H1 (cell line): ENCODE data around the gene CYP2F1. TPM values are rescaled to one million over a fixed set of nuclear protein-coding genes. Genes with fewer than 3 reads are reported as not detected.
"Not testable (repeated sequence)": the region's sequence is repeated elsewhere in the genome, so short reads cannot be mapped to it uniquely, and the experiment has no call there.

ENCODE experiments used
- CTCF ChIA-PET: fragments of 300-600 bp; sonication (Branson Sonifier 250); formaldehyde crosslinking; loops from one replicate; lab custom pipeline; 2021; ENCODE audit not compliant: partially characterized antibody; lab: Charles Lee
- POLR2A ChIA-PET: fragments of 300-600 bp; sonication (Branson Sonifier 250); formaldehyde crosslinking; loops from one replicate; lab custom pipeline; 2021; ENCODE audit warnings: inconsistent platforms; ENCODE audit not compliant: partially characterized antibody; lab: Charles Lee
- DNase-seq, 2 experiments: peaks; one replicate each; pipeline versions ENCODE4 v3.0.0 to v3.0.0-alpha.2; 2010 to 2022; ENCODE audit warnings: low spot score in 2 of 2, low read depth in 1 of 2, mixed read lengths in 1 of 2
- FAIRE-seq: peaks from 2 replicates; lab custom pipeline; 2011; peaks lifted over from hg19 to GRCh38; lab: Jason Lieb, UNC
- H2AFZ ChIP-seq: 2 replicates; pipeline ENCODE4 v1.8.1; 2012; ENCODE audit warnings: low read length, inconsistent platforms
- H2AK5ac ChIP-seq: 2 replicates; pipeline ENCODE4 v1.6.1; 2013; ENCODE audit warnings: low read depth, low read length
- H2BK120ac ChIP-seq: replicated peaks from 2 replicates; pipeline ENCODE3; 2013; ENCODE audit warnings: low read depth, low read length, inconsistent platforms
- H2BK12ac ChIP-seq: 2 replicates; pipeline ENCODE4 v1.6.1; 2013; ENCODE audit warnings: low read depth, low read length
- H2BK15ac ChIP-seq: 2 replicates; pipeline ENCODE4 v1.6.1; 2013; ENCODE audit warnings: low read length
- H2BK20ac ChIP-seq: 2 replicates; pipeline ENCODE4 v1.6.1; 2013; ENCODE audit warnings: low read length
- H2BK5ac ChIP-seq: 2 replicates; pipeline ENCODE4 v1.6.1; 2013; ENCODE audit warnings: low read depth, low read length
- H3K14ac ChIP-seq: 2 replicates; pipeline ENCODE4 v1.6.1; 2013; ENCODE audit warnings: inconsistent platforms; ENCODE audit not compliant: insufficient read length
- H3K18ac ChIP-seq: 2 replicates; pipeline ENCODE4 v1.6.1; 2013; ENCODE audit warnings: low read length; ENCODE audit errors: extremely low read depth
- H3K23ac ChIP-seq: 2 replicates; pipeline ENCODE4 v1.6.1; 2013; ENCODE audit warnings: inconsistent platforms; ENCODE audit not compliant: insufficient read length
- H3K23me2 ChIP-seq: 2 replicates; pipeline ENCODE4 v1.6.1; 2013; ENCODE audit warnings: low read depth, low read length
- H3K27ac ChIP-seq: 2 replicates; pipeline ENCODE4 v1.6.1; 2011; ENCODE audit warnings: low read depth, low read length, inconsistent platforms
- H3K27me3 ChIP-seq, 4 experiments: replicated peaks in 1 of 4; 1 replicate in 1 of 4; 2 replicates in 3 of 4; pipeline versions ENCODE4 v1.6.1 to v1.8.1; 2011 to 2013; ENCODE audit warnings: low read length in 3 of 4, mild to moderate bottlenecking in 3 of 4, inconsistent platforms in 2 of 4, mixed read lengths in 2 of 4, moderate library complexity in 1 of 4; ENCODE audit not compliant: control insufficient read depth in 3 of 4, insufficient read depth in 3 of 4; ENCODE audit errors: extremely low read depth in 1 of 4
- H3K36me3 ChIP-seq, 4 experiments: 2 replicates each; pipeline versions ENCODE4 v1.6.1 to v1.8.1; 2011 to 2013; ENCODE audit warnings: mild to moderate bottlenecking in 4 of 4, low read length in 3 of 4, moderate library complexity in 2 of 4, control low read depth in 1 of 4, inconsistent platforms in 1 of 4; ENCODE audit not compliant: insufficient read depth in 4 of 4, control insufficient read depth in 2 of 4
- H3K4ac ChIP-seq: replicated peaks from 2 replicates; pipeline ENCODE3; 2013; ENCODE audit warnings: low read length, low read depth, mixed read lengths, inconsistent platforms; ENCODE audit not compliant: insufficient read length
- H3K4me1 ChIP-seq, 4 experiments: replicated peaks in 1 of 4; 1 replicate in 1 of 4; 2 replicates in 3 of 4; pipeline versions ENCODE4 v1.6.1 to v1.8.1; 2011 to 2013; ENCODE audit warnings: low read length in 3 of 4, inconsistent platforms in 2 of 4, mixed read lengths in 1 of 4; ENCODE audit not compliant: insufficient read depth in 4 of 4, control insufficient read depth in 3 of 4
- H3K4me2 ChIP-seq, 2 experiments: 2 replicates each; pipeline versions ENCODE4 v1.6.1 to v1.8.1; 2011 to 2013; ENCODE audit warnings: low read depth in 2 of 2, low read length in 2 of 2, control low read depth in 1 of 2, inconsistent platforms in 1 of 2, mild to moderate bottlenecking in 1 of 2; ENCODE audit not compliant: insufficient read depth in 1 of 2
- H3K4me3 ChIP-seq, 4 experiments: fragments of 200-600, 300-600 bp in 1 of 4; sonication (generic), shearing (Covaris generic), sonication (Bioruptor Twin) in 1 of 4; 2 replicates each; pipeline versions ENCODE4 v1.5.1 to v1.8.1; 2011 to 2016; ENCODE audit warnings: low read length in 4 of 4, low read depth in 3 of 4, control low read depth in 2 of 4, inconsistent platforms in 2 of 4, mild to moderate bottlenecking in 2 of 4, mixed read lengths in 1 of 4, moderate library complexity in 1 of 4; ENCODE audit not compliant: insufficient read depth in 2 of 4; ENCODE audit errors: extremely low read depth in 1 of 4
- H3K56ac ChIP-seq: replicated peaks from 2 replicates; pipeline ENCODE3; 2013; ENCODE audit warnings: low read depth, mild to moderate bottlenecking, mixed read lengths, low read length, inconsistent platforms; ENCODE audit not compliant: insufficient read length
- H3K79me1 ChIP-seq: 2 replicates; pipeline ENCODE4 v1.6.1; 2013; ENCODE audit warnings: low read depth, low read length, control low read depth
- H3K79me2 ChIP-seq, 2 experiments: 2 replicates each; pipeline versions ENCODE4 v1.6.1 to v1.8.1; 2012 to 2013; ENCODE audit warnings: low read length in 2 of 2, mild to moderate bottlenecking in 2 of 2, inconsistent platforms in 1 of 2; ENCODE audit not compliant: insufficient read depth in 2 of 2, control insufficient read depth in 1 of 2
- H3K9ac ChIP-seq, 4 experiments: replicated peaks in 1 of 4; 1 replicate in 1 of 4; 2 replicates in 3 of 4; pipeline versions ENCODE4 v1.6.1 to v1.8.1; 2011 to 2013; ENCODE audit warnings: low read depth in 3 of 4, low read length in 3 of 4, control low read depth in 2 of 4, mild to moderate bottlenecking in 2 of 4, moderate library complexity in 2 of 4, inconsistent platforms in 1 of 4; ENCODE audit errors: extremely low read depth in 1 of 4
- H3K9me3 ChIP-seq, 2 experiments: 2 replicates each; pipeline versions ENCODE4 v1.6.1 to v1.8.1; 2012 to 2013; ENCODE audit warnings: mild to moderate bottlenecking in 2 of 2, moderate library complexity in 2 of 2, control low read depth in 1 of 2, inconsistent platforms in 1 of 2, low read depth in 1 of 2, low read length in 1 of 2, mixed read lengths in 1 of 2; ENCODE audit not compliant: insufficient read depth in 2 of 2
- H4K20me1 ChIP-seq, 2 experiments: replicated peaks in 1 of 2; 2 replicates each; pipeline versions ENCODE3 to v1.8.1; 2011 to 2013; ENCODE audit warnings: inconsistent platforms in 2 of 2, low read length in 2 of 2, mild to moderate bottlenecking in 1 of 2; ENCODE audit not compliant: insufficient read depth in 2 of 2, control insufficient read depth in 1 of 2
- H4K5ac ChIP-seq: 2 replicates; pipeline ENCODE4 v1.6.1; 2013; ENCODE audit warnings: low read length, low read depth, mixed read lengths, inconsistent platforms; ENCODE audit not compliant: insufficient read length
- H4K8ac ChIP-seq: 2 replicates; pipeline ENCODE4 v1.8.0; 2013; ENCODE audit warnings: mild to moderate bottlenecking, moderate library complexity, low read length, inconsistent platforms; ENCODE audit not compliant: insufficient read depth; ENCODE audit errors: extremely low read depth
- H4K91ac ChIP-seq: replicated peaks from 2 replicates; pipeline ENCODE3; 2013; ENCODE audit warnings: low read length, mixed read lengths, inconsistent platforms; ENCODE audit not compliant: insufficient read length
- CHD2 ChIP-seq: IDR thresholded peaks from 2 replicates; pipeline ENCODE4 v1.6.1; 2012; ENCODE audit warnings: low read length, improper control_type of control experiment
- EZH2 ChIP-seq: fragments of 200-600 bp; sonication (generic); IDR thresholded peaks from 2 replicates; pipeline ENCODE4 v1.7.1; 2012; ENCODE audit warnings: low read depth, mild to moderate bottlenecking, moderate library complexity, low read length, inconsistent platforms; ENCODE audit not compliant: severe bottlenecking
- KDM5A ChIP-seq: fragments of 200-600 bp; IDR thresholded peaks from 2 replicates; pipeline ENCODE4 v1.7.1; 2012; ENCODE audit warnings: mild to moderate bottlenecking, low read length, inconsistent platforms, mixed read lengths
- MAFK ChIP-seq: IDR thresholded peaks from 2 replicates; pipeline ENCODE4 v1.6.1; 2012; ENCODE audit warnings: low read depth, mild to moderate bottlenecking, improper control_type of control experiment, low read length
- RFX5 ChIP-seq: IDR thresholded peaks from 2 replicates; pipeline ENCODE4 v1.6.1; 2011; ENCODE audit warnings: low read depth, low read length, improper control_type of control experiment, borderline replicate concordance
- TBP ChIP-seq: IDR thresholded peaks from 2 replicates; pipeline ENCODE4 v1.6.1; 2011; ENCODE audit warnings: low read depth, low read length, improper control_type of control experiment
- WGBS, 2 experiments: shearing (Covaris generic) in 1 of 2; methylation state at CpG; one replicate each; pipeline versions ENCODE4 v1.1.6 to v1.1.7; 2013 to 2015; ENCODE audit warnings: low lambda C conversion rate in 2 of 2, mixed read lengths in 2 of 2, inconsistent platforms in 1 of 2, low coverage in 1 of 2, missing lambda C conversion rate in 1 of 2; ENCODE audit not compliant: insufficient replicate concordance in 2 of 2, insufficient coverage in 1 of 2, insufficient read length in 1 of 2; ENCODE audit errors: extremely low coverage in 1 of 2, missing lambda C conversion rate in 1 of 2; 5-methylcytosine and 5-hydroxymethylcytosine counted together
- polyA plus RNA-seq, 7 experiments: library from polyadenylated mRNA; depleted of rRNA in 3 of 7; stranded (reverse) in 5 of 7; unstranded in 2 of 7; fragments of >200 nt in 5 of 7; fragments of 200-250 nt in 2 of 7; gene quantifications; 1 replicate in 5 of 7; 2 replicates in 1 of 7; 4 replicates in 1 of 7; pipeline versions ENCODE4 v1.2.1 to v1.2.3, GENCODE V29; 2011 to 2013; ENCODE audit warnings: missing spikeins in 2 of 7, mixed read lengths in 2 of 7
- total RNA-seq: library from RNA; stranded (reverse); fragmentation: NEBNext Ultra II Directional; extraction: Animal tissue kit (Norgen Biotek cat#: 25700); gene quantifications from 2 replicates; pipeline ENCODE4 v1.2.1, GENCODE V29; 2021

The CYP2F1 gene
- total and polyA plus RNA-seq, 2 of the 8 experiments (the other 6 are each of a cell fraction or from before 2014, with no cell fraction given): 0.17 TPM; not detected in 1

GRCh38 chr19:41098762-41099161, 15.5 kb upstream of the CYP2F1 start (continued):
- TF ChIP-seq EZH2 (no peak), KDM5A (no peak), CHD2 (no peak), TBP (no peak), MAFK (no peak), RFX5 (no peak)

- H3K4me3 ChIP-seq, H3K4me1 ChIP-seq, H3K18ac ChIP-seq, H2BK20ac ChIP-seq, CTCF ChIA-PET, H3K23me2 ChIP-seq, H4K8ac ChIP-seq, H3K79me2 ChIP-seq, H2BK12ac ChIP-seq, H3K27me3 ChIP-seq, H3K56ac ChIP-seq, H3K14ac ChIP-seq, H4K5ac ChIP-seq, FAIRE-seq, POLR2A ChIA-PET, H3K4ac ChIP-seq, DNase-seq, H2AFZ ChIP-seq, H2AK5ac ChIP-seq, H4K91ac ChIP-seq, H3K4me2 ChIP-seq, H2BK120ac ChIP-seq, H3K27ac ChIP-seq, H3K79me1 ChIP-seq, H4K20me1 ChIP-seq, H2BK5ac ChIP-seq, H3K36me3 ChIP-seq, H2BK15ac ChIP-seq, H3K9ac ChIP-seq, H3K23ac ChIP-seq: not testable (repeated sequence)
- H3K9me3 ChIP-seq: peaks cover 8 to 20% of the 10 kb centered on the region in 2 experiments; a peak in 2 of 4 replicates
- WGBS, 2 experiments: 88% methylated on average over 1 of the region's 1 CpG; no CpG with 5 or more reads in 1 of the 2 experiments
Observed at GRCh38 chr19:41102210-41102609, 12.0 kb upstream of the CYP2F1 start.
